COLO829 (cell line): ENCODE data around the gene STAG1.
"Not testable (repeated sequence)": the region's sequence is repeated elsewhere in the genome, so short reads cannot be mapped to it uniquely, and the experiment has no call there.

ENCODE experiments used
- DNase-seq: peaks from one replicate; pipeline ENCODE4 v3.0.0; 2012; ENCODE audit warnings: low spot score

Gene STAG1

GRCh38 chr3:136745916-136746315 lies 6.3 kb downstream of the STAG1 start:
- no peak for DNase-seq

DNA sequence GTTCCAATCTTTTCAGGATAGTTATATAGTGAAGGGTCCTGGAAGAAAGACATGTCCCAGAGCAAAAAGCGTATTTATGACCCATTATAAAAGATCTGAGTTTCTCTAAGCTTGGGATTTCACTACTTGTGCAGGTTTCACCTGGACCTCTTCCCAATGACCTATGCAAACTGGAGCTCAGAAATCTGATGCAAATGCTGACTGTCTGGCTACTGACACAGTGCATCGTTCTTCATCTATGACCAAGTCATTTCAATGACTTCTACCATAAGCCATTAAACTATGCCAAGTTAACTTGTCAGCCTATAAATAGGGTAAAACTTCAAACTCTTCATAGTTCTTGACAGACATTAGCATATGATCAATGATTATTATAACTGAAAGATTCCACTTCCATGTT lies 11.1 kb downstream of the STAG1 start:
- DNase-seq = no peak

- no peak for DNase-seq
These were observed 11.7 kb downstream of the STAG1 start for GRCh38 chr3:136740351-136740958.

DNA sequence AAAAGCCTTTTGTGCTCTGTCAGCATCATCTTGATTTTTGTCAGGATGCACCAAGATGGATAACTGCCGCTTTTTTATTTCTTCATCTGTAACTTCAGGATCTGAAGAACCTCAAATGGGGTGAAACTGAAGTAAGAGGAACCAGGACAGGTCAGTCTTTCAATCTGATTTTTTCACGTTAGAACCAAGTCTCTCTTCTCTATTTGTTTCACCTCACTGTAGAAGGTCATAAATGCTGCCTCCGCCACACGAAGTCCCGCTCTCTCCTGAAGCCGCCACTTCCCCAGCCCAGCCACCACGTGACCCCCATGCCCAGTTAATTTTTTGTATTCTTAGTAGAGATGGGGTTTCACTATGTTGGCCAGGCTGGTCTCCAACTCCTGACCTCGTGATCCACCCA lies 15.2 kb downstream of the STAG1 start:
- not testable (repeated sequence) for DNase-seq

- no peak for DNase-seq
These were observed 17.1 kb downstream of the STAG1 start for GRCh38 chr3:136735103-136735502.

- no peak for DNase-seq
These were observed 17.7 kb downstream of the STAG1 start for GRCh38 chr3:136734382-136735070.

DNA sequence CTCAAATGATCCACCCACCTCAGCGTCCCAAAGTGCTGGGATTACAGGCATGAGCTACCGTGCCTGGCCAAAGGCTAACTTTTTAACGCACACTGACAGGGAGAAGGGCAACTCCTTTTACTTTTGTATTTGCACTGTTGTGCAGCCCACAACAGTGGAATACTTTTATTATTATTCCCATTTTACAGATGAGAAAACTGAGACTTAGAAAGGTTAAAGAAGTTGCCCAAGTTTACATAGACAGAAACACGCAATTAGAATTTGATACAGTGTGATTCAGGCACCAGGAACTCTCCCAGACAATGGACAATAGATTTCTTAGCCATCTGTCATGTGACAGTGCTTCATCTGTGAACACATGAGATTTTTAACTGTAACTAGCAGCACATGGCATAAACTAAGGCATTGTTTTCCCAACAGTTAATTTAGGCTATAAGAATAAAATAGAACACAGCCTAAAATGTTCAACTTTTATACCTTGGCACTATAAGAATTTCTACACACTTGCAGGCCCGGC lies 18.8 kb downstream of the STAG1 start:
- peak; percentile 51 for DNase-seq

- DNase-seq = no peak
These were observed 20.8 kb downstream of the STAG1 start for GRCh38 chr3:136731274-136731884.

DNA sequence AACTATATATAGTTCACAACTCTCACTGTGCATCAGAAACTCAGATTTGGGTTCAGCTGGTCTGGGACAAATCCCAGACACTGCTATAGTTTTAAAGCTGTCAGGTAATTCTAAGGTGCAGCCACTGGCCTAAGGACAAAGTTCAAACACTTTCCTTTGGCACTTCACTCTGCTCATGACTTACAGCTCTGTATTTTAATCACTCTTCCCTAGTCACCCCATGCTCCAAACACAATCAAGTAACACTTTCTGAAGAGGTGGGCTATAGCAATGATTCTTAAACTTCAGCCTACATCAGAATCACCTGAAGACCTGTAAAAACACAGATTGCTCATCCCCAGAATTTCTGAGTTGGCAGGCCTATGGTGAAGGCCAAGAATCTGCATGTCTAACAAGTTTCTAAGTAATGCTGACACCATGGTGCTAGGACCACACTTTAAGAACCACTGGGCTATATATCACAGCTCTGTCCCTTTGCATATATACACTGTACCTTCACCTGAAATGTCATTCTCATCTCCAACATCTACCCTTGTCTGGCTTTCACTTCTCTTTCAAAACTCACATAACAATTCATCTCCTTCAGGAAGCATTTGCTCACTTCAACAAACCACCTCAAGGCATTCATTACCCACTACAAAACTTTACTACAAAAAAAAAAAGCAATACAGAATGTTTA lies 21.4 kb downstream of the STAG1 start:
- DNase-seq = no peak

- no peak for DNase-seq
These were observed 23.3 kb downstream of the STAG1 start for GRCh38 chr3:136728918-136729317.

DNA sequence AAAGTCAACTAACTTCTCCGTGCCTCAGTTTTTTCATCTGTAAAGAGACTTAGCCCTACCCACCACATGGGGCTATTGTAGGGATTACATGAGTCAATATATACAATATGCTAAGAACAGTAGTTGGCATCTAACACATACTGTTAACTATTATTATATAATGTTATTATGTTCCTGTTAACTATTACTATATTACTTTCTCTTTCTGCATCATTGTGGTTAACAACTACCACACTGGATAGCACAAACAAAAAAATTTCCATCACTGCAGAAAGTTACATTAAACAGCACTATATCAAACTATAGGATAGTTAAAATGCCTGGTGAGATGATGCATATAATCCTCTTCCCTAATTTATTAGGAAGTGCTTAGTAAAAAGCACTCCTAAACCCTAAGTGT lies 23.7 kb downstream of the STAG1 start:
- no peak for DNase-seq

GRCh38 chr3:136725468-136725867 lies 26.7 kb downstream of the STAG1 start:
- no peak for DNase-seq

DNA sequence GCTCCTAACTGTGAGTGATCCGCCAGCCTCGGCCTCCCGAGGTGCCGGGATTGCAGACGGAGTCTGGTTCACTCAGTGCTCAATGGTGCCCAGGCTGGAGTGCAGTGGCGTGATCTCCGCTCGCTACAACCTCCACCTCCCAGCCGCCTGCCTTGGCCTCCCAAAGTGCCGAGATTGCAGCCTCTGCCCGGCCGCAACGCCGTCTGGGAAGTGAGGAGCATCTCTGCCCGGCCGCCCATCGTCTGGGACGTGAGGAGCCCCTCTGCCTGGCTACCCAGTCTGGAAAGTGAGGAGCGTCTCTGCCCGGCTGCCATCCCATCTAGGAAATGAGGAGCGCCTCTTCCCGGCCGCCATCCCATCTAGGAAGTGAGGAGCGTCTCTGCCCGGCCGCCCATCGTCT lies 29.3 kb downstream of the STAG1 start:
- not testable (repeated sequence) for DNase-seq

GRCh38 chr3:136722399-136722798 lies 29.8 kb downstream of the STAG1 start:
- not testable (repeated sequence) for DNase-seq

DNA sequence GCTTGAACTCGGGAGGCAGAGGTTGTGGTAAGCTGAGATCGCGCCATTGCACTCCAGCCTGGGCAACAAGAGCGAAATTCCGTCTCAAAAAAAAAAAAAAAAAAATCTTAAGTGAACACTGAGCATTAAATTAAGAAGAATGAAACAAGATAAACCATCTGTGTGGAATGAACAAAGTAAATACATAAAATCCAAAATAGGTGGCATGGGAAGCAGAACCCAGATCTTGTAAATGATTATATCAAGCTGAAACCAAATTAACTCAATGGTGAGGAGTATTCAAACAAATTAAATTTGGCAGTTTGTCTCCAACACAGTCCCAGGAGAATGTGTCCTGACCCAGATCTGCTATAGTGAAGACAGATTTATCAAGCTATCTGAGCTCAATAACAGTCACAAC lies 32.1 kb downstream of the STAG1 start:
- no peak for DNase-seq

- no peak for DNase-seq
These were observed 35.5 kb downstream of the STAG1 start for GRCh38 chr3:136716629-136717028.

- DNase-seq = no peak
These were observed 38.2 kb downstream of the STAG1 start for GRCh38 chr3:136714020-136714419.

- no peak for DNase-seq
These were observed 39.2 kb downstream of the STAG1 start for GRCh38 chr3:136712941-136713340.

DNA sequence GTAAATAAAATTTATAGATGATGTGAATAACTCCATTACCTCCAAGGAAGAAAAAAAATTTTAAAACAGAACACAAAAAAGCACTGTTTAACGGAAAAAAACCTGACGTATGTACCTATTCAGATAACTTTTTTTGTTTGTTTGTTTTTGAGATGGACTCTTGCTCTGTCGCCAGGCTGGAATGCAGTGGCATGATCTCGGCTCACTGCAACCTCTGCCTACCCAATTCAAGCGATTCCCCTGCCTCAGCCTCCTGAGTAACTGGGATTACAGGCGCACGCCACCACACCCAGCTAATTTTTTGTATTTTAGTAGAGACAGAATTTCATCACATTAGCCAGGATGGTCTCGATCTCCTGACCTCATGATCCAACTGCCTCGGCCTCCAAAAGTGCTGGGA lies 40.3 kb downstream of the STAG1 start:
- not testable (repeated sequence) for DNase-seq

GRCh38 chr3:136711277-136711676 lies 40.9 kb downstream of the STAG1 start:
- DNase-seq = no peak

DNA sequence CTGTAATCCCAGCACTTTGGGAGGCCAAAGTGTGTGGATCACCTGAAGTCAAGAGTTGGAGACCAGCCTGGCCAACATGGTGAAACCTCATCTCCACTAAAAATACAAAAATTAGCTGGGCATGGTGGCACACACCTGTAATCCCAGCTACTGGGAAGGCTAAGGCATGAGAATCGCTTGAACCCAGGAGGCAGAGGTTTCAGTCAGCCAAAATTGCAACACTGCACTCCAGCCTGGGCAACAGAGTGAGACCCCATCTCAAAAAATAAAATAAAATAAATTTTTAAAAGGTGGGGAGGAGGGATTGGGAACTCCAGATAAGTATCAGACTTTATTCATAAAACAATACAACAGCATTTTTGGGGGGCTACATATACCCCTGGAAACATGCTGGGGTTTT lies 42.4 kb downstream of the STAG1 start:
- DNase-seq = not testable (repeated sequence)

DNA sequence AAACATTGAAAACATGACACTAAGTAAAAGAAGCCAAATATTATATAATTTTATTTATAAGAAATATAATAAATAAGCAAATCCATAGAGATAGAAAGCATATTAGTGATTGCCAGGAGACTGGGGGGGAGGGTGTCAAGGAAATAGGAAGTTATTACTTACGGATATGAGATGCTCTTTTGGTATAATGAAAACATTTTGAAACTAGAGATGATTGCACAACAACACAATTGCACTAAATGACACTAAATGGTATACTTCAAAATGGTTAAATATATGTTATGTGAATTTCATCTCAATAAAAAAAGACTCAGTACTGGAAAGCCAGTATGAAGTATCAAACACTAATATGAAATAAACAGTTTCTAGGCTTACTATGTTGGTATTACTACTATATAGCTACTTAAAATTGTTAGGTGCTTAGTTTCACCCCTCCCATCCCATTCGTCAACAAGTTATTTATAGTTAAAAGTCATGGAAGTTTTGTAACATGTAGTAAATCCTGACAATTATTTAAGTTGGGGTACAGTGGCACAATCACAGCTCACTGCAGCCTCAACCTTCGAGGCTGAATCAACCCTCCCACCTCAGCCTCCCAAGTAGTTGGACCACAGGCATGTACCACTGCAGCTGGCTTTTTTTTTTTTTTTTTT lies 43.7 kb downstream of the STAG1 start:
- DNase-seq = no peak
